GM12891 (cell line): ENCODE results near the gene ZNF143.

Experiments
- POLR2A ChIP-seq: IDR thresholded peaks from 2 replicates; pipeline ENCODE4 v1.6.1; 2011; ENCODE audit warnings: low read depth, low read length, control low read depth
- POLR2AphosphoS5 ChIP-seq: IDR thresholded peaks from 2 replicates; pipeline ENCODE4 v1.6.1; 2011; ENCODE audit warnings: low read depth, low read length, control low read depth
- SPI1 ChIP-seq: IDR thresholded peaks from 2 replicates; pipeline ENCODE4 v1.6.1; 2011; ENCODE audit warnings: low read depth, low read length, control low read depth

DNA sequence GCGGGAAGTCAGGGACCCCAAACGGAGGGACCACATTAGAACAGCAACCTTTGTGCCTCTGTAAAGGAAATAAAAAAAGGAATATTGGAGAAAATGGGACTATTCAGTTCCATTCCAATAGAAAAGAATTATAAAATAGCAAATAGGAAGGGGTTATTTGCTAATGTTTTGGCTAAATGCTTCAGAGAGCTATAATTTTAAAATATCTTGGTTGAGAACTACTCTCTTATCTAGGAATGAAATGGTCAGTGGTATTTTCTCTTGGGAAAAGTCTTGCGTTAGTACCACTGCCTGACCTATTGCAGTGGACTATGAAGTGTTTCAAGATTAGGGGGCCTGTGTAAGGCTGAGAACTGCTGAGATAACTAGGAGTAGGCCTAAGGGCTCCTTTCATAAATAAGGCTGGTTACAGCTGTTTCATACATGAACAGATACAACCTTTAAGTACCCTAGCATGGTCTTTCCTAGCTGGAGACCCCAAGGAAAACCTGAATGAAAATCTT is 105.8 kb downstream of the ZNF143 start:
- TF ChIP-seq POLR2AphosphoS5 (no peak), POLR2A (no peak), SPI1 (no peak)
